AG10803 (cell line): ENCODE results near the gene ARHGAP1.

Source experiments
- DNase-seq: peaks from one replicate; pipeline ENCODE4 v3.0.0; 2010; ENCODE audit warnings: low read depth
- H3K4me3 ChIP-seq: 2 replicates; pipeline ENCODE4 v1.5.1; 2011; ENCODE audit warnings: mild to moderate bottlenecking, low read length, control low read depth
- CTCF ChIP-seq: conservative IDR thresholded peaks from 2 replicates; pipeline ENCODE4 v1.5.1; 2011; ENCODE audit warnings: mild to moderate bottlenecking, low read length, control low read depth, inconsistent platforms

The ARHGAP1 gene

GRCh38 chr11:46657186-46657585, 43.2 kb downstream of the ARHGAP1 start:
- no peak for TF ChIP-seq CTCF
- DNase-seq, result no peak
- H3K4me3 ChIP-seq, result no peak overlapping the region

- no peak for TF ChIP-seq CTCF
- no peak overlapping the region for H3K4me3 ChIP-seq
- no peak for DNase-seq
Measured at GRCh38 chr11:46655631-46656030, 44.8 kb downstream of the ARHGAP1 start.

GRCh38 chr11:46649180-46649738, 51.2 kb downstream of the ARHGAP1 start:
- peak overlapping the region; percentile 7; the same call in 1 of the 2 replicates for H3K4me3 ChIP-seq
- no peak for TF ChIP-seq CTCF
- DNase-seq, result peak; percentile 92

- no peak for TF ChIP-seq CTCF
- DNase-seq, result no peak
- H3K4me3 ChIP-seq, result no peak overlapping the region
Measured at GRCh38 chr11:46643986-46644385, 56.4 kb downstream of the ARHGAP1 start.

- no peak for DNase-seq
Measured at GRCh38 chr11:46643531-46643930, 56.9 kb downstream of the ARHGAP1 start.

GRCh38 chr11:46642627-46643335, 57.6 kb downstream of the ARHGAP1 start:
- no peak for TF ChIP-seq CTCF
- H3K4me3 ChIP-seq, result no peak overlapping the region
- no peak for DNase-seq

More at GRCh38 chr11:46643531-46643930, 56.9 kb downstream of the ARHGAP1 start:
- no peak overlapping the region for H3K4me3 ChIP-seq
- no peak for TF ChIP-seq CTCF

GRCh38 chr11:46641639-46642038, 58.8 kb downstream of the ARHGAP1 start:
- DNase-seq, result no peak
- TF ChIP-seq CTCF, result no peak
- no peak overlapping the region for H3K4me3 ChIP-seq
